OCI-M2 (cell line): ENCODE data around the gene TRIM51.
"Not testable (repeated sequence)": the region's sequence is repeated elsewhere in the genome, so short reads cannot be mapped to it uniquely, and the experiment has no call there.

Experiments used
- DNase-seq: peaks from one replicate; lab custom pipeline; 2025; ENCODE audit not compliant: unreplicated experiment; lab: John Stamatoyannopoulos, UW

TRIM51 gene

GRCh38 chr11:55882997-55883396 is at the start of gene TRIM51:
Gene TRIM51, plus strand, starts transcription at chr11:55883297. Its CDS starts 2,132 bp downstream, at chr11:55885429.
- not testable (repeated sequence) for DNase-seq

- no peak for DNase-seq
Measured at GRCh38 chr11:55838452-55838851, 44.6 kb upstream of the TRIM51 start, which contains the start of gene OR5D16. Gene OR5D16, plus strand, starts transcription at chr11:55838752. Its CDS starts 0 bp downstream, at chr11:55838752.

- no peak for DNase-seq
Measured at GRCh38 chr11:55847453-55847852, 35.6 kb upstream of the TRIM51 start.

GRCh38 chr11:55849037-55849436 is 34.1 kb upstream of the TRIM51 start:
- DNase-seq, result no peak

- no peak for DNase-seq
Measured at GRCh38 chr11:55852141-55852540, 31.0 kb upstream of the TRIM51 start.

- no peak for DNase-seq
Measured at GRCh38 chr11:55854704-55855103, 28.4 kb upstream of the TRIM51 start.

GRCh38 chr11:55867354-55867753 is 15.7 kb upstream of the TRIM51 start:
- DNase-seq, result not testable (repeated sequence)

- not testable (repeated sequence) for DNase-seq
Measured at GRCh38 chr11:55872731-55873130, 10.4 kb upstream of the TRIM51 start.

- DNase-seq, result not testable (repeated sequence)
Measured at GRCh38 chr11:55873146-55873545, 10.0 kb upstream of the TRIM51 start.

GRCh38 chr11:55884995-55885394 is 1.9 kb downstream of the TRIM51 start:
- DNase-seq, result not testable (repeated sequence)

GRCh38 chr11:55885481-55885880 is 2.4 kb downstream of the TRIM51 start:
- DNase-seq, result not testable (repeated sequence)

GRCh38 chr11:55895216-55895615 is 12.1 kb downstream of the TRIM51 start:
- DNase-seq, result no peak

- no peak for DNase-seq
Measured at GRCh38 chr11:55902308-55902707, 19.2 kb downstream of the TRIM51 start.

GRCh38 chr11:55914482-55914881 is 31.4 kb downstream of the TRIM51 start, which contains the start of gene OR5W2:
Gene OR5W2, minus strand, starts transcription at chr11:55914582. Its CDS starts 0 bp downstream, at chr11:55914582.
- no peak for DNase-seq

- no peak for DNase-seq
Measured at GRCh38 chr11:55920537-55920936, 37.4 kb downstream of the TRIM51 start.

GRCh38 chr11:55936300-55936699 is 53.2 kb downstream of the TRIM51 start, which contains the start of gene OR5I1:
Gene OR5I1, minus strand, starts transcription at chr11:55936400. Its CDS starts 0 bp downstream, at chr11:55936400.
- DNase-seq, result no peak
